GM19238 (cell line): ENCODE results near the gene PEX12.
"Not testable (repeated sequence)": the region's sequence is repeated elsewhere in the genome, so short reads cannot be mapped to it uniquely, and the experiment has no call there.

ENCODE experiments used
- DNase-seq: peaks from one replicate; pipeline ENCODE4 v3.0.0; 2011; ENCODE audit warnings: low spot score; ENCODE audit not compliant: insufficient read length

The PEX12 gene

DNA sequence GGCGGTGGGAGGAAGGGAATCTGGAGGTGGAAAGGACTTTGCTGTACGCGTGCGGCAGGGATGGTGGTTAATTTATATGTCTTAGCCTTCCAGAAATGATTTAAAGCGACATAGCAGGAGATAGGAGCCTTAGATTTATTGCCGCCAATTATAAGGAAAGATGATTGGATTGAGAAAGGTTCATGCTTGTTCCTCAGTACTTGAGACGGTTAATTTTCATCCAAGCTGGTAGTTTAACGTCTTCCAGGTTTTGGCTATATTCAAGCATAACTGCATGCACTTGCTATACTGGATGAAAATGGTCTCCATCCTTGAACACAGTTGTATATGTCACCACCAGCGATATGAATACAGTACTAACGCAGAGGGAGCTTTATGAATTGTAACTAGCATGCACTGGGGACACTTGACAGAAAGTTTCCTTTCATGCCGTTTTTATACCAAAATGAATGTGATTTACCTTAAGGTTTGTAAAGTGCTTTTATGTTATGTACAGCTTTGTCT is 610 bp upstream of the PEX12 start:
- DNase-seq = no peak

DNA sequence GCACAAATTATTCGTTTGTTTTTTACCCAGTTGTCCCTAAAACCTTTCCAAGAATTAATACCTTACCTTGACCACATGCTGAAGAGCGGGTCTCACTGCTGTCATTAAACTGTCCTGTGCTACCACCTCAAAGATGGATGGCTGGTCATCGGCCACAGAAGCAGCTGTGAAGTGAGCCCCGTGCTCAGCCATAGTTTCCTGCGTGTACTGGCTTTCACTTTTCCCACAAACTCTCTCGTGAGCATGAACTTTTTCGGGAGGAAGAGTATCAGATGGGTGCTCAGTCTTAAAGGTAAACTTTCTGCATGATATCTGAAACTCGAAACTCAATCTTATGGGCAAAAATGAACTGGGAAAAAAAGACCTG is 558 bp downstream of the PEX12 start:
- DNase-seq = no peak

DNA sequence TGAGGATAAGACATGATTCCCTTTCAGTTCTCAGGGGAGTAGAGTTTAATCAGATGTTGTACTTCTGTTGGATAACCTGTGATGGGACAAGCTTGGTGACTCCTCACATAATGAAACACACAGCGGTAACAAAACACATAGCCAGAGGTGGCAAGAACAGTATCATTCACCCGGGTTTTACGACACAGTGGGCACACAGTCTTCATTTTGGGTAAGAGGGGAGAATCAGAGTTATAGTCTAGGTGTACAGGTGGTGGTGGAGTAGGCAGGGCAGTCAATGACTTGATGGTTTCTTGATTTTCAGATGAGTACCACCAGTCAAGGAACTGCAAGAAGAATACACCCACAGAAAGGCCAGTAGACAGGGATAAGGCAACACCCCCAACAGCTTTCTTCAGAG is 2.6 kb downstream of the PEX12 start:
- DNase-seq = no peak

DNA sequence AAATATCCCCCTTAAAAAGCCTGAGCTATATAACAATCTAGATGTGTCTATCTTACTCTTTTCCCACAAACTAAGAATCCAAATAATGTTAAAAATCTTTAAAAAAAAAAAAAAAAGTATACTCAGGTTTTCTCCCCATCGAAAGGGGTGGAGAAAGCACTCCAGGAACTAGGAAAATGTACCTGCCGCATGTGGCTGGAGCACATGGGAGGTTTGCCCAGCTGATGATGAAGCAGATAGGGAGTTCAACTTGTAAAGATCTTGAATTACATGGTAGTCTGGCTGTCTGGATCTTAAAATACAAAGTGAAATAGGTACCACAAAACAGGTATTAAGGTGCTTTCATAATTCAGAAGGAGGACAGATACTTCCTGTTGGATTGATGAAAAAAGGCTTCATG is 9.0 kb downstream of the PEX12 start:
- DNase-seq = no peak

DNA sequence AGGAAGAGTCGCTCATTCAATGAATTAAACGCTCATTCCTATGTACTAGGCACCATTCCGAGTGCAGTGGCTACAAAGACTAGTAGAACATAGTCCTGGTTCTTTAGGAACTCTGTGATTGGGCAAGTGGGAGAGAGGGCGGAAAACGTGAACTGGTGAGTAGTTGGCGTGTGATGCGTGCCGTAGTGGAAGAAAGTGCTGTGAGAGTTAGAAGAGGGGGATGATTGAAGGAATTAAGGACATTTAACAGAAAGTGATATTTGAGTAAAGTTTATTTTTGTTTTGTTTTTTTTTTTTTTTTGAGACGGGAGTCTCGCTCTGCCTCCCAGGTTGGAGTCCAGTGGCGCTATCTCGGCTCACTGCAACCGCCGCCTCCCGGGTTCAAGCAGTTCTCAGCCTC is 9.8 kb downstream of the PEX12 start:
- DNase-seq = no peak

DNA sequence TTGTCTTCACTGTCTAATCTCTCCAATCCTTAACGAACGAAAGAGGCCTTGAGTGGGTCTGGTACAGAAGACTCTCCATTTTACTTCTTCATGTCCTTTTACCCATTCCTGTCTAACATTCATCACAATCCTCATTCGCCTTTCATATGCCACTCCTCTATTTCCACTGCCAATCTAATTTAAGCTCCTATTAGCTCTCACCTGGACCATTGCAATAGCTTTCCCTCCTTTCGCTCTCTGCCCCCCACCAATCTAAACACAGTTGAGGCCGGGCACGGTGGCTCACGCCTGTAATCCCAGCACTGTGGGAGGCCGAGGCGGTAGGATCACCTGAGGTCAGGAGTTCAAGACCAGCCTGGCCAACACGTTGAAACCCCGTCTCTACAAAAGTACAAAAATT is 11.4 kb downstream of the PEX12 start:
- DNase-seq = no peak

DNA sequence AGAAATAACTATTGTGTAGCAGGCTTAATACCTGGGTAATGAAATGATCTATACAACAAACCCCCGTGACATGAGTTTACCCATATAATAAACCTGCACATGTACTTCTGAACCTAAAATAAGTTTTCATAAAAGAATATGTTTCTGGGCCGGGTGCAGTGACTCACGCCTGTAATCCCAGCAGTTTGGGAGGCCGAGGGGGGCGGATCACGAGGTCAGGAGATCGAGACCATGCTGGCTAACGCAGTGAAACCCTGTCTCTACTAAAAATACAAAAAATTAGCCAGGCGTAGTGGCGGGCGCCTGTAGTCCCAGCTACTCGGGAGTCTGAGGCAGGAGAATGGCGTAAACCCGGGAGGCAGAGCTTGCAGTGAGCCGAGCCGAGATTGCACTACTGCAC is 15.2 kb downstream of the PEX12 start:
- DNase-seq = not testable (repeated sequence)

DNA sequence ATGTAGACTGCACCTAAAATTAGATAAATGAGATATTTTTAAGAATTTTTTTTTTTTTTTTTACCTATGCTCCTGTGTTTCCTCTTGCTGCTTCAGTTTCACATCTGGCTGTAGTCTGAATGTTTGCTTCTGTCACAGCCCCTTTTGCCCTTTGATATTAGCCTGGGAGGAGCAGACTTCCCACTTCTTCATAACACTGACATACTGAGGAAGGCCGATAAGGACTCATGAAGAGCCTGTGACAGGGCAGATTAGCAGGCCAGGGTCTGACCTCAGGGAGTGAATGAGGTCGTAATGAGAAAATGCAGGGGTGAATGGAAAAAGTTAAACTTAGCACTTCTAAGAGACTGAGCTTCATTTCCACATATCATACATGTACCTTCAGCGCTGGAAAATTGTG is 17.7 kb downstream of the PEX12 start, which contains the start of gene SLFN14:
SLFN14 (minus strand) TSS at position 117 of the 400 bp plus-strand sequence. CDS start 2,757 bp downstream, outside the sequence.
- no peak for DNase-seq

DNA sequence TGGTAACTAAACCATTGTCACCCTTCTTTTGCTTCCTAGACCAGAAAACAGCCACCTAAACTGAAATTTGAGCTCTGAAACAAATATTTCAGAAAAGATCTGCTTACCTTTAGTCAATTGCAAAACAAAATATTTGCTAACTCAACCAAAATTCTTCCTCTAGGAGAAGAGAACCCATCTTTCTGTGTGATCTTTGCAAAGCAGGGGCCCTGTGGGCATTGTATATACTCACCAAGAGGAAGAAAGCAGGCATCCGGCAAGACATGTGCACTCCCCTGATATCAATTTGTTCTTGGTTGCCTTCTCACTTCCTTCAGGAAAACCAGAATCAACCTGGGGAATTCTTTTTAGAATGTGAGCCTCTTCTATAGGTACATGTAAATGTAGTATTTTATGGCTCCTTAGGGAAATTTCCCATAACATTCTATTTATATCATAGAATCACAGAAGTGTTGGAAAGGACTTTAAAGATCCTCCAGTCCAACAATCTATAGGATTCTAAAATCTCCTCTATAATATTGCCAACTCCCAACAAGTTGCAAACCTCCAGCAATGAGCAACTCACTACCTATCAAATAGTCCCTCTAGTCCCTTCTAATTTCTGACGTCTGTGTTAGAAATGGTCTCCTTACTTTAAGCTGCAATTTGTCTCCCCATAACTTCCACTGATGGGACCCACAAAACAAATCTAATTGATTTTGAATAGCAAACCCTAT is 18.7 kb downstream of the PEX12 start:
- DNase-seq = no peak

DNA sequence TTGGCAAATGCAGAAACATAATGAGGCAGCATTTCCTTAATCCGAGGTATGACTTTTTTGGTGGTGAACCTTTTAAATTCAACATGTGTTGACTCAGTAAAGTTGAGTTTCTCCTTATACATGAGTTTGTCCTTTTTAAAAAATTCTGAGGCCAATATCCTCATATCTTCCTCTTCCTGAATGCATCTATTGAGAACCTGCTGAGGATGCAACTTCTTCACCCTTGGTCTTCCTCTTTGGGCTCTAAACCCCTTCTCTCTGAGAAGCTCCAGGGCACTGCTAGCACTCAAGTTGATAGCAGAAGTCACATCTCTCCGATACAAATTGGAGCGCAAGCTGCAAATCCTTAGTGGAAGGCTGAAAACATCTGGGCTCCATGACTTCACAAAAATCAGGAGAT is 21.0 kb downstream of the PEX12 start:
- DNase-seq = no peak

DNA sequence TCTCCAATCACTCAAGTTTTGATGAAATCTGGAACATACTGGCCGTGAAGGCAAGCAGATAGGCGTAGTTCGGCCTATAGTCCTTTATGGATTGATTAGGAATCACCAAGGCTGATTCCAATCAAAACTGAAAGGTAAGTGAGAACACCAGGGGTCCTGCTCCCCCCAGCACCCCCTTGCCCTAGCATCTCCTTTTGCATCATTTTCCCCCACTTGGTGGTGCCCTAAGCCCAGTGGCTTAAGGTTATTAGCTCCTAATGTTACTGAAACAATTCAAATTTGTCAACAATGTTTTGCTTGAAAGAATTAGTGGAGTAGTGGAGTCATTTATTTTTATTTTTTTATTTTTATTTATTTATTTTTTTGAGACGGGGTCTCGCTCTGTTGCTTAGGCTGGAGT is 22.7 kb downstream of the PEX12 start:
- DNase-seq = no peak

DNA sequence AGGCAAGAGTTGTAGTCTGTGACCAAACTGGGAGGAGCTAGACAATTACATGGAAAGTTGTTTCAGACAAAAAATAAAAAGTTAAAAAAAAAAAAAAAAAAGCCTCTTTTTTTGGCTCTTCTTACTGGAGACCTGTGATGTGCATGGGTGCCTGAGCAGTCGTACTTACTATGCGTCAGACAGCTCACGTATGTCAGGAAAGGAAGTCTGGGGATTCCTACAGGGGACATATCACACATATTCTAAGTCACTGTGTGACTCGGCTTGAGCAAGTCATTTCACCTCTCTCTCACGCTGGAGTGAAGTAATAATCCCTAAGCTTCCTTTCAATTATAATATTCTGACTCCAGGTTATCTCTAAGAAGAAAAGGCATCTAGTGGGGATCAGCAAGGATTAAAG is 23.7 kb downstream of the PEX12 start:
- no peak for DNase-seq

DNA sequence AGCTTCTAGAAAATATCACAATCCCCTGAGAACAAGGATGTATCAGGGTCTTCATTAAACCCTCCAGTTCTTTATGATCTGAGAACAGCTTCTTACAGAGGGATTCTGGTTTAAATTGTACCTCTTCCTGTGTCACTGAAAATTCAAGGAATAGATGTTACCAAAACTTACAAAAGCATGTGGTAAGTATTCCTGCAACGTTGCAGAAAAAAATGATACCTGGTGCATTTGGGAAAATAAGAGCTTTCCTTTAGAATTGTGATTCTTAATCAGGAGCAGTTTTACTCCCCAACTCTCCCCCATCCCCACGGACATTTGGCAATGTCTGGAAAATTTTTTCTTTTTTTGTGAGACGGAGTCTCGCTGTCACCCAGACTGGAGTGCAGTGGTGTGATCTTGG is 25.1 kb downstream of the PEX12 start:
- DNase-seq = no peak

DNA sequence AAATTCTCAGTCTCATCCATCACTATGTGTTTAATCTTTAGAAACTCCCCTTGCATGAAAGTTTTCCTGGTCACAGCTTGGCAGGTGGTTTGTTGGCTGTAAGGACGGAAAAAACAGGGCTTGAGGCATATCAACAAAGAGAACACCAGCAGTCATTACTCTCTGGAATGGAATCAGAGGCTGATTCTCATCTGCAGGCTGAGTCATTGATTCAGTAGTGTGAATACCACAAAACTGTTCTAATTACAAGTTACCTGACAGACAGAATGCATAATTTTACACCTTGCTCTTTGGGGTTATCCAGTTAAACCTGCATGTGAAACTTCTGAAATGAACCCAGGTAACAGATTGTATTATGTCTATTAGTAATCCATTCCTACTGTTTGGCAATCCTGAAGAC is 29.4 kb downstream of the PEX12 start:
- no peak for DNase-seq

DNA sequence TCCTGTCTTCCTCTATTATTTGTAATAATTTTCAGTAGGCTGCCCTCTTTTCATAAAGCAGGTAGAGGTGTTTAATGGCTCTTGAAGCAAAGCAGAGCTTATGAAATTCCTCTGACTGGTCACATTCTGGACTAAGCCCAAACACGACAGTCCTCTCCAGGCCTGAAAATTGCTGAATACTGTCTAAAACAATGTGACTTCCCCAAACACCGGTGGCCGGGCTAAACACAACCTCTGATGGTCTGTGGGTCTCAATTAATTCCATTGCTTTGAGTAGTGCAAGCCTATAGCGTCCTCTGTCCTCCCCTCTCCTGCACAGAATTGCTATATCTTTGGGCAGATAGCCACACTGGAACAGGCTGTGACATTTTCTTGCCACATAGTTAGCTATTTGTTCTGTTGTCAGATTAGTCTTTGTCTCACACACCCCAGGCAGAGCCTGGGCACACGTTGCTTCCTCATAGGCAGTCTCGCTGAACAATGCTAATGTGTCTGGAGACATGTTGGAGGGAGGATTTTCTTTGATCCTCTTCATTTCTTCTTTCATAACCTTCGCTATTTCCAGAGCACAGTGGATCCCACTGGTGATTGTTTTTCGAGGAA is 30.1 kb downstream of the PEX12 start:
- no peak for DNase-seq

DNA sequence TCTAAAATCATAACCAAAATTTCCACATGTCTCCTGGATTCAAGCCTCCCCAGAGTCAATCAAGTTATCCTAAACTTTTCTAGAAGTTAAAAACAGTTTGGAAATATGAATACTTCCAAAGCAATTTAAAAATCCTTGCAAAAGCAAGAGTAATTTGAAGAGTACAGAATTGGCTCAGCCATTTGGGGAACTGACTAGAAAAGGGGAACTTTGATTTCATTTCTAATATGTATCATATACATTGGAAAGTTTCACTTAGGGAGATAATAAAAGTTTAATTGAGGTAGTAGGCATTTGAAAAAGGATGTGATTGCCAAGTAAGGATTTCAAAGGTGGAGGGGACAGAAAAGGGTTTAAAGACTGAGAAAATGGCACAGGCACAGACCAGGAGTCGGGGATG is 31.9 kb downstream of the PEX12 start:
- DNase-seq = no peak

DNA sequence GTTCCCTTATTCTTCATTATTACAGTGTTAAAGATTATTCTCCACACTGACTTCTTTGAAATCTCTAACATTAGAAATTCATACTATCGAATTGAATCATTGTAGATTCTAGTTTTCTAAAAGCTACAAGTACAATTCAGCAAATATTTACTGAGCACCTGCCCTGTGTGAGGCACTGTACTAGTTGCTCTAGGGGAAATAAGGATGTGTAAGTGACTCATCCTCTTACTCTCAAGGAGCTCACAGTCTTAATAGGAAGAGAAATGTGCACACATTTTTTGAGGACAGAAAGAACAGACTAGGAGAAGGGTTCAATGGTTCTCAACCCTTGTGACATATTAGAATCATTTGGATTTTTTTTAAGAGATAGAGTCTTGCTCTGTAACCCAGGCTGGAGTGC is 33.2 kb downstream of the PEX12 start:
- DNase-seq = no peak

DNA sequence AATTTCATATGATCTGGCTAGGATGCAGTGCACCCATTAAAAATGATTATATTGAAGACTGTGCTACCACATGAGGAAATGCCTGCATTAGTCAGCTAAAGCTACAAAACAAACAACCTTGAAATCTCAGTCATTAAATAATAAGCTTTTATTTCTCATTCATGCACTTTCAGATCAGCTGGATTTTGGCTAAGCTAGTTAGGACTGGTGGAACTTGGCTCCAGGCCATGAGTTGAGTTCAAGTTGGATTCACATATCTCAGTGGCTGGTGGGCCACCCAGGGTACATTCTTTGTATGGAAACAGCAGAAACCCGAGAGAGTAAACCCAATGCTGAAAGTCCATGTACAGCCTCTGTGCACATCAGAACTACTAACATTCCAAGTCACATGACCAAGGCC is 34.5 kb downstream of the PEX12 start:
- no peak for DNase-seq

DNA sequence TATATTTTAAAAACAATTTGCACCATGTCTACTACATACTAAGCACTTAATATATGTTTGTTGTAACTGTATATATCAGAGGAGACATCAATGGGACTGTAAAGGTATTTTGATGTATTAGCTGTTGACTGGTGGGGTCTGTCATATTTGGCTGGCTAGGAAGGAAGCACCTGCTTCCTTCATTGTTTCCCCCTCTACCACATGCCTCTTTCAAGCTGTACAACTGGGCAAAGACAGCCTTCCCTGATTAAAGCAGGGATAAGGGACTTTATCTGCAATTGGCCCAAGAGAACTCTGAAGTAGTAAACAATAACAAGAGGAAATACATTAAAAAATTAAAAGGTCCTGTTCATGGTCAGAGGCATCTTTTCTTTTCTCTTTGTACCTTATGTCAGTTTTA is 35.4 kb downstream of the PEX12 start:
- DNase-seq = no peak

DNA sequence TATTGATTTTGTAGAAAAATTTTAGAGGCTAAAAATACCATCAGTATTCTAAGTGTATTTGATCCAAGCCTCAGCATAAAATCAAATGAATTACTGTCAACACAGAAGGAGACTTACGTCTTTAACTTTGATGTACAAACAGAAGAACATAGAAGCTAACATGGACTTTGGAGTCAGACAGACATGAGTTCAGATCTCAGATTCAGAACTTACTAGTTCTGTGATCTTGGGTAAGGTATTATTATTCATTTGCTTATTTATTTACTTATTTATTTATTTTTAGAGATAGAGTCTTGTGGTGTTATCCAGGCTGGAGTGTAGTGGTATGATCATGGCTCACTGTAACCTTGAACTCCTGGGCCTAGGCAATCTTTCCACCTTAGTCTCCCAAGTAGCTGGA is 36.9 kb downstream of the PEX12 start:
- DNase-seq = no peak

DNA sequence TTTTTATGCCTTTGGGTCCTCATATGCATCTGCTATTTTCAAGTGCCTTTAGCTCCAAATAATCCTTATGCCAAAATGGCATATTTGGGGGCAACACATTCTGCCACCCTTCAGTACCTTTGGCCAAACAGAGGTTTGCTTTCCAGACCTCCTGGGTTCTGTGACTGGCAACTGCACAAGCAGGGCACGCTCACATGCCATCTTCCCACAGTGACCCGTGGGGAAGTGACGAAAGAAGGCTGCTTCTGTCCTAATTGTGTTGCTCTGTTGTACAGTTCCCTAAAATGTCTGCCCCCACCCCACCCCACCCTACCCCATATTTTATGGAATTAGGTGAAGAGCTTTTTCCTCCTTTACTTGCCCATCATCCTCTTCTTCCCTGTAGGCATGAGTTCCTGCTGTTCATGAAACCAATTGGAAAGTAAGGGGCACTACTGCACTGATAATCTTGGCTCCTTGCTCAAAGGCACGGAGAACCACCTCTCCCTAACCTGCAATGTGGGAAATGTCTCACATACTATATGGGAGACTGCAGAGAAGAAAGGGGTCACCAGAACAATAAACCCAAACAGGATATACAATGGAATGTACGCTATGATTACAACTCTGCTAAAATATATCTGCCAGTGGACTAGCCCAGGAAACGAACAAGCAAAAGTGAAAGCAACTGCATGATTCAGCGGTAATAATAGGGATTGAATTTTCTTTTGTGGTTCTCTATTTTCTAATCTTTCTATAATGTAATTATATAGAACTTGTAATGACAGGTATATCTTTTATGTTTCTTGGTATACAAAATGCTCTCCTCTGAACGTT is 37.6 kb downstream of the PEX12 start:
- no peak for DNase-seq

DNA sequence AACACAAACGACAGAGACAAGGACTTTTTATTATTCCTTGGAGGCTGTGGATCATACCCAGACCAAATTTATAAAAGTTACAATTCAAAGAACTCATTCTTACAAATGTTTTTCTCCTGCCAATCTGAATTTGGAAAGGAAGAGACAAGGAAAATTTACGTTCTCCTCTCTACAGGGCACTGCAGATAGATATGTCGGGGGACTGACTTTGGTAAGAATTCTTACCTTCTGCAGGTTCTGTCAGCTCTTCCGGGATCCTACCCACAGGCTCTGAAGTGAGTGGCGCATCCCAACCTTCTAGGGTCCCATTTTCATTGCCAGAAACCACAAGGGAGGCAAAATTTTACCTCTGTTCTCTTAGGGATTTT is 38.7 kb downstream of the PEX12 start:
- DNase-seq = no peak
